ENCODE data around the gene ALMS1. TPM values are rescaled to one million over a fixed set of nuclear protein-coding genes. Genes with fewer than 3 reads are reported as not detected.

ALMS1 gene
- total RNA-seq, 1 donor from 2014 or later = 7.4 TPM

DNA sequence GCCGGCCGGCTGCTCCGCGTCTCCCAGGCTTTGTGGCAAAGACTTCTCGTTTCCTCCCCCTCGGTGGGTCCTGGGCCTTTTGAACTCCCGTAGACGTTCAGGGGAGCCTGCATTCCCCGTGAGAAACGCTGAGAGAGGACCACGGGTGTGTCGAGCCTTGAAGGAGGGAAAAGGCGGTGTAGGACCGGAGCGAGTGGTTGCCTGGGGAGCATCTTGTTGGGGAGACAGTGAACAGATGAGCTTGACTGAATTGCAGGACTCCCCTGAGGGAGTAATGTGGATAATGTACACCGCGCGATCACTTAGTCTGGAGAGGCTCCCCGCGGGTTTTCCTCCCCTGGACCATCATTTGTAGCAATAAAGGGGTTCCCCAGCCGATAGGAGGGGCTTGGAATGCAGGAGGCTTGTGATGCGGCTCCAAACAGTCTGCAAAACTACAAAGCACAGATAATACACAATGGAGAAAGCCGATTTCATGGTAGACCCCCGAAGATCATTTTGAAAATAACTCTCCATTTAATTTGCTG, 769 bp downstream of the ALMS1 start:
- TF ChIP-seq, protein P1, sequence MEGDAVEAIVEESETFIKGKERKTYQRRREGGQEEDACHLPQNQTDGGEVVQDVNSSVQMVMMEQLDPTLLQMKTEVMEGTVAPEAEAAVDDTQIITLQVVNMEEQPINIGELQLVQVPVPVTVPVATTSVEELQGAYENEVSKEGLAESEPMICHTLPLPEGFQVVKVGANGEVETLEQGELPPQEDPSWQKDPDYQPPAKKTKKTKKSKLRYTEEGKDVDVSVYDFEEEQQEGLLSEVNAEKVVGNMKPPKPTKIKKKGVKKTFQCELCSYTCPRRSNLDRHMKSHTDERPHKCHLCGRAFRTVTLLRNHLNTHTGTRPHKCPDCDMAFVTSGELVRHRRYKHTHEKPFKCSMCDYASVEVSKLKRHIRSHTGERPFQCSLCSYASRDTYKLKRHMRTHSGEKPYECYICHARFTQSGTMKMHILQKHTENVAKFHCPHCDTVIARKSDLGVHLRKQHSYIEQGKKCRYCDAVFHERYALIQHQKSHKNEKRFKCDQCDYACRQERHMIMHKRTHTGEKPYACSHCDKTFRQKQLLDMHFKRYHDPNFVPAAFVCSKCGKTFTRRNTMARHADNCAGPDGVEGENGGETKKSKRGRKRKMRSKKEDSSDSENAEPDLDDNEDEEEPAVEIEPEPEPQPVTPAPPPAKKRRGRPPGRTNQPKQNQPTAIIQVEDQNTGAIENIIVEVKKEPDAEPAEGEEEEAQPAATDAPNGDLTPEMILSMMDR (IDR thresholded peaks at IDR 0.05; ENCODE audit: insufficient read depth, low read length, severe bottlenecking) = no peak
- DNase-seq (ENCODE audit: low read depth) (no peak), FAIRE-seq (no peak)
- H3K27me3 ChIP-seq (ENCODE audit: control insufficient read depth, insufficient read depth, low read length) = no peaks in the 10 kb centered on the region
- H3K4me3 ChIP-seq (ENCODE audit: low read depth, low read length) = peak overlapping the region; percentile 64
- H3K36me3 ChIP-seq (ENCODE audit: control insufficient read depth, insufficient read depth, low read length) = no peaks in the 10 kb centered on the region

DNA sequence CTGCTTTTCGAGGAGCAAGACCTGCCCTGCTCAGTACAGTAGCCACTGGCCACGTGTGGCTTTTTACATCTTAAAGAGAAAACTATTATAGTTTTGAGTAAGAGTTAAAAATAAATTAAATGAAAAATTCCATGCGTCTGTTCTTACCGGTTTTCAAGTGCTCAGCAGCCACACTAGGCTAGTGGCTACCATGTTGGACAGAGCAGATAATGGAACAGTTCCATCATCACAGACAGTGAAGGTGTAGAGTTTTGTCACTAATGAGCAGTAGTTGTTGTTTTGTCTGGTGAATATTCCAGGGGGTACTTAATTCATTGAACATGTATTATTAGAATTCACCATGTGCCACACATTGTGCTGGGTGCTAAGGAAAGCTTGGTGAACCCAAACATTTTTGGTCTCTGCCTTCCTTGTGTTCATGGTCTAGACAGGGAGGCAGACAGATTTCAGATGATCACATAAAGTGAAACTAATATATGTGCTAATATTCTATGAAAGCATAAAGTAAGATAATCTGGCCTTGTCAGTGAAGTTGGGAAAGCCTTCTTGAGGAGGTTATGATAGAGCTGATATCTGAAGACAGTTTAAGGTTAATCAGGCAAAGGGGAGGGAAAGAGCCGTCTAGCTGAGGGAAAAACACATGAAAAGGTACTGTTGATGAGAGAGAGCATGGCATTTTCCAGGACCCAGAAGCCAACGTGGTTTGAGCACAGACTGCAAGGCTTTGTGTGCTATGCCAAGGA, 1.4 kb downstream of the ALMS1 start:
- no peaks in the 10 kb centered on the region for H3K36me3 ChIP-seq (ENCODE audit: control insufficient read depth, insufficient read depth, low read length)
- no peak for FAIRE-seq
- DNase-seq (ENCODE audit: low read depth) = no peak
- H3K27me3 ChIP-seq (ENCODE audit: control insufficient read depth, insufficient read depth, low read length) = no peaks in the 10 kb centered on the region
- peak overlapping the region; percentile 64 for H3K4me3 ChIP-seq (ENCODE audit: low read depth, low read length)
- TF ChIP-seq, protein P1 (IDR thresholded peaks at IDR 0.05; ENCODE audit: insufficient read depth, low read length, severe bottlenecking) = no peak

DNA sequence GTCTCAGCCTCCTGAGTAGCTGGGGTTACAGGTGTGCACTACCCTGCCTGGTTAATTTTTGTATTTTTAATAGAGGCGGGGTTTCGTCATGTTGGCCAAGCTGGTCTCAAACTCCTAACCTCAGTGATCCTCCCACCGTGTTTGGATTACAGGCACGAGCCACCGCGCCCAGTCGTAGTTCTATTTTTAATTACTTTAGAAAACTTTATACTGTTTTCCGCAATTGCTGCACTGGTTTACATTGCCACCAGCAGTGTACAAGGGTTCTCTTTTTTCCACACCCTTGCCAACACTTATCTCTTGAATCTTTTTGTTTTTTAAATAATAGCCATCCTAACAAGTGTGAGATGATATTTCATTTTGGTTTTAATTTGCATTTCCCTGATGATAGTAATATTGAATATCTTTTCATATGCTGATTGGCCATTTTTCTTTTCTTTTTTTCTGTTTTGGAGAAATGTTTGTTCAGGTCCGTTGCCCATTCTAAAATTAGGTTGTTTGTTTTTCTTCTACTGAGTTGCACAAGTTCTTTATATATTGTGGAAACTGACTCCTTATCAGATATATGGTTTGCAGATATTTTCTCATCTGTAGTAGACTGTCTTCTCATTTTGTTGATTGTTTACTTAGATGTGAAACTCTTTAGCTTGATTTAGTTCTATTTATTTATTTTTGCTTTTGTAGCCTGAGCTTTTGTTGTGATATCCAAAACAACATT, 16.9 kb downstream of the ALMS1 start:
- Histone ChIP-seq H3K4me3 (ENCODE audit: low read depth, low read length) (no peak overlapping the region), H3K27me3 (ENCODE audit: control insufficient read depth, insufficient read depth, low read length) (no peaks in the 10 kb centered on the region), H3K36me3 (ENCODE audit: control insufficient read depth, insufficient read depth, low read length) (no peaks in the 10 kb centered on the region)
- DNase-seq (ENCODE audit: low read depth) = no peak
- FAIRE-seq = no peak
- TF ChIP-seq, protein P1 (IDR thresholded peaks at IDR 0.05; ENCODE audit: insufficient read depth, low read length, severe bottlenecking) = no peak

DNA sequence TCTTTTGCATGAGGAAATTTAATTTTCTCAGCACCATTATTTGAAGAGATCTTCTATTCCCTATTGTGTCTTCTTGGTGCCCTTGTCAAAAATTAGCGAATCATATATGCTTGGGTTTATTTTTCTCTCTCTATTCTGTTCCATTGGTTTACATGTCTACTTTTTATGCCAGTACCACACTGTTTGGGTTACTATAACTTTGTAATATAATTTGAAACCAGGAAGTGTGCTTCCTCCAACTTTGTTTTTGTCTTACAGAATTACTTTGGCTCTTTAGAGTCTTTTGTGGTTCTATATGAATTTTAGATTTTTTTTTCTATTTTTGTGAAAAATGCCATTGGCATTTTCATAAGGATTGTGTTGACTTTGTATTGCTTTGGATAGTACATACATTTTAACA, 17.6 kb downstream of the ALMS1 start:
- H3K36me3 ChIP-seq (ENCODE audit: control insufficient read depth, insufficient read depth, low read length) = no peaks in the 10 kb centered on the region
- no peak overlapping the region for H3K4me3 ChIP-seq (ENCODE audit: low read depth, low read length)
- FAIRE-seq = no peak
- TF ChIP-seq, protein P1 (IDR thresholded peaks at IDR 0.05; ENCODE audit: insufficient read depth, low read length, severe bottlenecking) = no peak
- no peak for DNase-seq (ENCODE audit: low read depth)
- H3K27me3 ChIP-seq (ENCODE audit: control insufficient read depth, insufficient read depth, low read length) = no peaks in the 10 kb centered on the region

DNA sequence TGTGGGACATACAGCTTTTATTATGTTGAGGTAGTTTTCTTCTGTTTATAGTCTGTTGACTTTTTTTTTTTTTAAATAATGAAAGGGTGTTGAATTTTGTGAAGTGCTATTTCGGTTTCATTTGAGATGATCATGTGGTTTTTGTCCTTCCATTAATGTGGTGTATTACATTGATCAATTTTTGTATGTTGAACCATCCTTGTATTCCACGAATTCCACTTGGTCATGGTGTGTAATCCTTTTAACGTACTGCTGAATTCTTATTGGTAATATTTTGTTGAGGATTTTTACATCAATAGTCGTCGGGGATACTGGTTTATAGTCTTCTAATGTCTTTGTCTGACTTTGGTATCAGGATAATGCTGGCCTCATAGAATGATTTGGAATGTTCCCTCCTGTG, 18.8 kb downstream of the ALMS1 start:
- TF ChIP-seq, protein P1 (IDR thresholded peaks at IDR 0.05; ENCODE audit: insufficient read depth, low read length, severe bottlenecking) = no peak
- DNase-seq (ENCODE audit: low read depth) = no peak
- Histone ChIP-seq H3K27me3 (ENCODE audit: control insufficient read depth, insufficient read depth, low read length) (no peaks in the 10 kb centered on the region), H3K36me3 (ENCODE audit: control insufficient read depth, insufficient read depth, low read length) (no peaks in the 10 kb centered on the region), H3K4me3 (ENCODE audit: low read depth, low read length) (no peak overlapping the region)
- no peak for FAIRE-seq

Data from bronchial epithelial cell (primary cell).